ENCODE results near the gene FOLR1. TPM values are rescaled to one million over a fixed set of nuclear protein-coding genes. Genes with fewer than 3 reads are reported as not detected.
"Not testable (repeated sequence)": the region's sequence is repeated elsewhere in the genome, so short reads cannot be mapped to it uniquely, and the experiment has no call there.

FOLR1 gene
- total RNA-seq, 2 donors from 2014 or later: 0.52 to 3.0 TPM

DNA sequence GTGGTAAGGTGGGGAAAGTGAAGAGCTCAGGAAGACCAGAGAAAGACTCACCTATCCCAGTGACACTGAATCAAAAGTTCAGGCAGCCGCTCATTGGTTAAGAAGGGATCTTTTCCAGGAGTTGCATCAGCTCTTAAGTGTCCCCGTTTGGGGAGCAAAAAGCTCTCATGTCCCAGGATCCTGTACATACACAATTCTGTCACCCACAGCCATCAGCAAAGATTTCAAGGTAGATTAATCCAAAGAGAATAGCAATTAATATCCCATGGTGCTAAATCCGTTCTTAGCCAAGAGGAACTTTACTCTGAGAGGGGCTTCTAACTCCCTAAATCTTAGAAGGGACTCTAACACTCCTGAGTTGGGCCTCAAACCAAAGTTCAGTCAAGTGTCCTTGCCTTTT is 37.1 kb upstream of the FOLR1 start:
- Histone ChIP-seq H3K4me1 (no peaks in the 10 kb centered on the region), H3K27ac (no peak overlapping the region), H3K27me3 (no peaks in the 10 kb centered on the region), H3K36me3 (replicated peaks in 1 of 2; ENCODE audit: insufficient read depth in 1 of 2, low read depth in 2 of 2) (no peaks in the 10 kb centered on the region), H3K4me3 (no peak overlapping the region), H3K9me3 (no peaks in the 10 kb centered on the region)
- 76 to 84% methylated on average over 3 of the region's 3 CpGs for WGBS, 2 donors
- DNase-seq (no peak), ATAC-seq (no peak)
- intact Hi-C loops (cut with DNase I): no loop called here
- TF ChIP-seq, protein P1, sequence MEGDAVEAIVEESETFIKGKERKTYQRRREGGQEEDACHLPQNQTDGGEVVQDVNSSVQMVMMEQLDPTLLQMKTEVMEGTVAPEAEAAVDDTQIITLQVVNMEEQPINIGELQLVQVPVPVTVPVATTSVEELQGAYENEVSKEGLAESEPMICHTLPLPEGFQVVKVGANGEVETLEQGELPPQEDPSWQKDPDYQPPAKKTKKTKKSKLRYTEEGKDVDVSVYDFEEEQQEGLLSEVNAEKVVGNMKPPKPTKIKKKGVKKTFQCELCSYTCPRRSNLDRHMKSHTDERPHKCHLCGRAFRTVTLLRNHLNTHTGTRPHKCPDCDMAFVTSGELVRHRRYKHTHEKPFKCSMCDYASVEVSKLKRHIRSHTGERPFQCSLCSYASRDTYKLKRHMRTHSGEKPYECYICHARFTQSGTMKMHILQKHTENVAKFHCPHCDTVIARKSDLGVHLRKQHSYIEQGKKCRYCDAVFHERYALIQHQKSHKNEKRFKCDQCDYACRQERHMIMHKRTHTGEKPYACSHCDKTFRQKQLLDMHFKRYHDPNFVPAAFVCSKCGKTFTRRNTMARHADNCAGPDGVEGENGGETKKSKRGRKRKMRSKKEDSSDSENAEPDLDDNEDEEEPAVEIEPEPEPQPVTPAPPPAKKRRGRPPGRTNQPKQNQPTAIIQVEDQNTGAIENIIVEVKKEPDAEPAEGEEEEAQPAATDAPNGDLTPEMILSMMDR (IDR thresholded peaks at IDR 0.05): no peak
- no peak for TF ChIP-seq POLR2A (IDR thresholded peaks at IDR 0.05)

DNA sequence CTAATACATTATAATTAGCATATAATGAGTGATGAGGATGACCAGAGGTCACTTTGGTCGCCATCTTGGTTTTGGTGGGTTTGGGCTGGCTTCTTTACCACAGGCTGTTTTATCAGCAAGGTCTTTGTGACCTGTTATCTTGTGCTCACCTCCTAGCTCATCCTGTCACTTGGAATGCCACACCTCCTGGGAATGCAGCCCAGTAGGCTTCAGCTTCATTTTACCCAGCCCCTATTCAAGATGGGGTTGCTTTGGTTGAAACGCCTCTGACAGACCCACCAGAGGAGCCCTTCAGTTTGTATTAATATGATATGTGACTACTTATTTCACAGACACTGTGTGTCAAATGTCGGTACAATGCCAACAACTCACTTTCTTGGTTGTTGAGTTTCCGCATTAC is 36.2 kb upstream of the FOLR1 start:
- intact Hi-C loops (cut with DNase I): no loop called here
- Histone ChIP-seq H3K4me3 (no peak overlapping the region), H3K27ac (no peak overlapping the region), H3K9me3 (no peaks in the 10 kb centered on the region), H3K36me3 (replicated peaks in 1 of 2; ENCODE audit: insufficient read depth in 1 of 2, low read depth in 2 of 2) (no peaks in the 10 kb centered on the region), H3K27me3 (no peaks in the 10 kb centered on the region), H3K4me1 (no peaks in the 10 kb centered on the region)
- DNase-seq (no peak), ATAC-seq (no peak)
- no peak for TF ChIP-seq POLR2A (IDR thresholded peaks at IDR 0.05)
- TF ChIP-seq, protein P1 (IDR thresholded peaks at IDR 0.05): no peak
- WGBS, 2 donors: 79 to 83% methylated on average over 4 of the region's 4 CpGs

DNA sequence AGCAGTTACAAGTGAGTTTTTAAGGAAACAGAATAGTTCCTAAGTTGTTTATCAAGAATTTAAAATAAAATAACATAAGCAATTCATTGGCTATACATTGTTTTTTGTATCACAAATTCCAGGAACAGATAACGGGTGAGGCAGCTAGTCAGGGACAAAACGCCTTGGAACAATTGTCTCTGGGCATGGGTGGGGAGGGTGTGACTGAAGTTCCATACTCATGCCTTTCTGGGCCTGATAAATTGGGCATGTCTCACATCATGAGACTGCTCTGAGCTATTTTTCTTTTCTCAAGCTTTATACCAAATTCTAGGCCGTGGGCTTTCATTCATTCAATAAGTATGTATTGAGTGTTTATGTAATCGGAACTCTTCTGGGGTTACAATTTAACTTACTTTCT is 34.8 kb upstream of the FOLR1 start:
- Histone ChIP-seq H3K36me3 (replicated peaks in 1 of 2; ENCODE audit: insufficient read depth in 1 of 2, low read depth in 2 of 2) (no peaks in the 10 kb centered on the region), H3K9me3 (no peaks in the 10 kb centered on the region), H3K27me3 (no peaks in the 10 kb centered on the region), H3K4me3 (no peak overlapping the region), H3K27ac (no peak overlapping the region), H3K4me1 (no peaks in the 10 kb centered on the region)
- WGBS, 2 donors: 71 to 72% methylated on average over 4 of the region's 4 CpGs
- DNase-seq: no peak
- no peak for ATAC-seq
- no peak for TF ChIP-seq POLR2A (IDR thresholded peaks at IDR 0.05)
- intact Hi-C loops (cut with DNase I): no loop called here

DNA sequence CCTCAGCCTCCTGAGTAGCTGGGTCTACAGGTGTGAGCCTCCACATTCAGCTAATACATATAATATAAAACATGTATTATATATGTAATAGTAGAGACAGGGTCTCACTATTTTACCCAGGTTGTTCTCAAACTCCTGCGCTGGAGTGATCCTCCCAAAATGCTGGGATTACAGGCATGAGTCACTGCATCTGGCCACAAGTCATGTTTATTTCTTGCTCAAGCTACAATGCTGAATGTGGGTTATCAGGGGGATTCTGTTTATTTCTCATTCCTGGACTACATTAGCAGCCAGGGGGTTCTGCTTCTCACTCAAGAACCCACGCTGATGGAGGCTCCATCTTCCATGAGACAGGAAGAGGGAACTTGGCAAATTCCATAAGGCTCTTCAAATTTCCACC is 31.6 kb upstream of the FOLR1 start:
- Histone ChIP-seq H3K9me3 (no peaks in the 10 kb centered on the region), H3K36me3 (replicated peaks in 1 of 2; ENCODE audit: insufficient read depth in 1 of 2, low read depth in 2 of 2) (no peaks in the 10 kb centered on the region), H3K4me1 (no peaks in the 10 kb centered on the region), H3K27me3 (no peaks in the 10 kb centered on the region), H3K4me3 (no peak overlapping the region), H3K27ac (no peak overlapping the region)
- intact Hi-C loops (cut with DNase I): no loop called here
- no peak for TF ChIP-seq POLR2A (IDR thresholded peaks at IDR 0.05)
- TF ChIP-seq, protein P1 (IDR thresholded peaks at IDR 0.05): no peak
- ATAC-seq (no peak), DNase-seq (no peak)
- WGBS, 2 donors: 76 to 84% methylated on average over 2 of the region's 2 CpGs

DNA sequence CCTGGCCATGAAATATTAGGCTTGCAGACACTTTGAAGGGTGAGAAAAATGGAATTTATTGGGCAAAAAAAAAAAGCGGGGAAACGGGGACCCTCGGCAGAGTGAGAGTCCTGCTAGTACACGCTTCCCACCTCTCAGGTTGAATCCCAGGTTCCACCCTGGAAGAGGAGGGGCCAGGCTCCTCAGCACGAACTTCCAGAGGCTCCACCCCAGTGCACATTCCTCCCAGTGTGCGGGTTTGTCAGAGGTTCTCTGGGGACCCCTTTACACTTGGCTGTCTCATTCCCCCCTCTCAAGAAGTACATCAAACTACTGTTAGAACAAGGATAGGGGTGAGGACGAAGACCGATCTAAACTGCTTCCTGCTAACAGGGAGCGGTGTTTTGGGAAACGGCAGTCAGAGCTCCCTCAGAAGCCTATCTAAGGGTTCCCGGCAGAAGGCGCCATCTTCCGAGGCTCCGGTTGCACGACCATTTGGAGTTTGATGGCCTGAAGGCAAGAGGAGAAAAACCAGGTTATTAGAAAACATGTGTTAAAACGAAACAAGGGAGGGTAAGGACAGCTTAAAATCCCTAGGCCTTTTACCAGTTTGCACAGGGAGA is 28.9 kb upstream of the FOLR1 start:
- no peaks in the 10 kb centered on the region for H3K9me3 ChIP-seq
- no peaks in the 10 kb centered on the region for H3K27me3 ChIP-seq
- H3K36me3 ChIP-seq (replicated peaks in 1 of 2; ENCODE audit: insufficient read depth in 1 of 2, low read depth in 2 of 2): no peaks in the 10 kb centered on the region
- TF ChIP-seq, protein P1 (IDR thresholded peaks at IDR 0.05): no peak
- no peak for TF ChIP-seq POLR2A (IDR thresholded peaks at IDR 0.05)
- 76 to 81% methylated on average over 16 of the region's 16 CpGs for WGBS, 2 donors
- H3K4me1 ChIP-seq: no peaks in the 10 kb centered on the region
- H3K4me3 ChIP-seq: no peak overlapping the region
- ATAC-seq (no peak), DNase-seq (no peak)
- no peak overlapping the region for H3K27ac ChIP-seq
- intact Hi-C loops (cut with DNase I): no loop called here

DNA sequence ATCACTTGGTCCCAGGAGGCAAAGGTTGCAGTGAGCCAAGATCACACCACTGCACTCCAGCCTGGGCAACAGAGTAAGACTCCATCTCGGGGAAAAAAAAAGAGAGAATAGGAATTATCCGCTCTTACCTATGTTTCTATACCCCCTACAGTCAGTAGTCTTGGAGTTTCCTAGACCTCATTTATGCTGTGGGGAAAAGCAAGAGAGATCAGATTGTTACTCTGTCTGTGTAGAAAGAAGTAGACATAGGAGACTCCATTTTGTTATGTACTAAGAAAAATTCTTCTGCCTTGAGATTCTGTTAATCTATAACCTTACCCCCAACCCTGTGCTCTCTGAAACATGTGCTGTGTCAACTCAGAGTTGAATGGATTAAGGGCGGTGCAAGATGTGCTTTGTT is 27.8 kb upstream of the FOLR1 start:
- ATAC-seq; H3K4me1 ChIP-seq; H3K27me3 ChIP-seq; intact Hi-C loops (cut with DNase I); H3K27ac ChIP-seq; DNase-seq; H3K36me3 ChIP-seq (replicated peaks in 1 of 2; ENCODE audit: insufficient read depth in 1 of 2, low read depth in 2 of 2); H3K4me3 ChIP-seq; H3K9me3 ChIP-seq: not testable (repeated sequence)
- 86 to 89% methylated on average over 2 of the region's 3 CpGs for WGBS, 2 donors

DNA sequence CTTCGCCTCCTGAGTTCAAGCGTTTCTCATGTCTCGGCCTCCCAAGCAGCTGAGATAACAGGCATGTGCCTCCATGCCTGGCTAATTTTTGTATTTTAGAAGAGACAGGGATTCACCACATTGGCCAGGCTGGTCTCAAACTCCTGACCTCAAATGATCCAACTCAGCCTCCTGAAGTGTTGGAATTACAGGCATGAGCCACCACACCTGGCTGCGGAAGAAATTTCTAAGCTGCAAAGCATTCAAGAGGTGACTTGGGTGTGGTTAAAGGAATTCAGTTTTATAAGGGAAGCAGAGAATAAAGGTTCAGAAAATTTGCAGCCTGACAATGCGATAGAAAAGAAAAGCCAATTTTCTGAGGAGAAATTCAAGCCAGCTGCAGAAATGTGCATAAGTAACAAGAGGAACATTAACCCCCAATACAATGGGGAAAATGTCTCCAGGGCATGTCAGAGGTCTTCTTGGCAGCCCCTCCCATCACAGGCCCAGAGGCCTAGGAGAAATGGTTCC is 22.8 kb upstream of the FOLR1 start:
- WGBS, 2 donors: 84 to 94% methylated on average over 5 of the region's 5 CpGs
- ATAC-seq; H3K4me1 ChIP-seq; intact Hi-C loops (cut with DNase I); H3K27me3 ChIP-seq; H3K27ac ChIP-seq; H3K9me3 ChIP-seq; DNase-seq; H3K4me3 ChIP-seq; H3K36me3 ChIP-seq (replicated peaks in 1 of 2; ENCODE audit: insufficient read depth in 1 of 2, low read depth in 2 of 2): not testable (repeated sequence)

DNA sequence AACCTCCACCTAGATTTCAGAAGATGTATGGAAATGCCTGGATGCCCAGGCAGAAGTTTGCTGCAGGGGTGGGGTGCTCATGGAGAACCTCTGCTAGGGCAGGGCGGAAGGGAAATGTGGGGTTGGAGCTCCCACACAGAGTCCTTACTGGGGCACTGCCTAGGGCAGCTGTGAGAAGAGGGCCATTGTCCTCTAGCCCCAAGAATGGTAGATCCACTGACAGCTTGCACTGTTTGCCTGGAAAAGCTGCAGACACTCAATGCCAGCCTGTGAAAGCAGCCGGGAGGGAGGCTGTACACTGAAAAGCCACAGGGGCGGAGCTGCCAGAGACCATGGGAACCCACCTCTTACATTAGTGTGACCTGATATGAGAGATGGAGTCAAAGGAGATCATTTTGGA is 22.2 kb upstream of the FOLR1 start:
- H3K4me1 ChIP-seq; intact Hi-C loops (cut with DNase I); ATAC-seq; H3K27me3 ChIP-seq; H3K27ac ChIP-seq; DNase-seq; H3K9me3 ChIP-seq; H3K4me3 ChIP-seq; H3K36me3 ChIP-seq (replicated peaks in 1 of 2; ENCODE audit: insufficient read depth in 1 of 2, low read depth in 2 of 2): not testable (repeated sequence)
- 82 to 100% methylated on average over 1 to 3 of the region's 3 CpGs for WGBS, 2 donors

Data from body of pancreas (tissue), 4 donors.